MM.1S (cell line): ENCODE measurements around the gene FAM50A.

Experiments used
- DNase-seq: peaks from one replicate; pipeline ENCODE4 v3.0.0-alpha.2; 2015
- H2AFZ ChIP-seq: fragments of 300-600 bp; sonication (generic); 2 replicates; pipeline ENCODE4 v1.6.0; 2016; ENCODE audit warnings: antibody characterized with exemption, low read length
- H3F3A ChIP-seq: fragments of 300-600 bp; sonication (generic); 2 replicates; pipeline ENCODE4 v1.6.1; 2016; ENCODE audit warnings: mild to moderate bottlenecking, antibody characterized with exemption, low read length, moderate library complexity, mixed read lengths; ENCODE audit not compliant: insufficient read depth
- H3K27ac ChIP-seq: fragments of 300-600 bp; sonication (generic); 2 replicates; pipeline ENCODE4 v1.5.1; 2016; ENCODE audit warnings: mild to moderate bottlenecking, low read length
- H3K27me3 ChIP-seq: fragments of 300-600 bp; sonication (generic); replicated peaks from 2 replicates; pipeline ENCODE4 v1.6.0; 2016; ENCODE audit warnings: low read length; ENCODE audit not compliant: insufficient read depth
- H3K36me3 ChIP-seq: fragments of 300-600 bp; sonication (generic); replicated peaks from 2 replicates; pipeline ENCODE4 v1.6.1; 2016; ENCODE audit warnings: mild to moderate bottlenecking, low read length, mixed read lengths; ENCODE audit not compliant: insufficient read depth
- H3K4me1 ChIP-seq: fragments of 300-600 bp; sonication (generic); 2 replicates; pipeline ENCODE4 v1.6.1; 2016; ENCODE audit warnings: low read length, mixed read lengths
- H3K4me2 ChIP-seq: fragments of 300-600 bp; sonication (generic); 2 replicates; pipeline ENCODE4 v1.6.0; 2016; ENCODE audit warnings: low read depth, low read length
- H3K4me3 ChIP-seq: fragments of 300-600 bp; sonication (generic); 2 replicates; pipeline ENCODE4 v1.5.1; 2016; ENCODE audit warnings: low read length, mixed read lengths
- H3K79me2 ChIP-seq: fragments of 300-600 bp; sonication (generic); 2 replicates; pipeline ENCODE4 v1.6.1; 2016; ENCODE audit warnings: mixed run types, low read length, mixed read lengths
- H3K9ac ChIP-seq: fragments of 300-600 bp; sonication (generic); 2 replicates; pipeline ENCODE4 v1.6.1; 2016; ENCODE audit warnings: low read length, mixed read lengths
- H3K9me2 ChIP-seq: fragments of 300-600 bp; sonication (generic); replicated peaks from 2 replicates; pipeline ENCODE4 v1.6.1; 2016; ENCODE audit warnings: mild to moderate bottlenecking, low read length, mixed read lengths; ENCODE audit not compliant: insufficient read depth
- H3K9me3 ChIP-seq: fragments of 300-600 bp; sonication (generic); replicated peaks from 2 replicates; pipeline ENCODE4 v1.6.1; 2016; ENCODE audit warnings: mild to moderate bottlenecking, low read length, mixed read lengths; ENCODE audit not compliant: insufficient read depth
- H4K20me1 ChIP-seq: fragments of 300-600 bp; sonication (generic); 2 replicates; pipeline ENCODE4 v1.6.1; 2016; ENCODE audit warnings: mild to moderate bottlenecking, low read length, moderate library complexity, mixed read lengths; ENCODE audit not compliant: insufficient read depth
- CTCF ChIP-seq: fragments of 300-600 bp; sonication (generic); IDR thresholded peaks from 2 replicates; pipeline ENCODE4 v1.5.1; 2016; ENCODE audit warnings: antibody characterized with exemption, low read length, mixed read lengths
- EZH2 ChIP-seq: fragments of 300-600 bp; sonication (generic); optimal IDR thresholded peaks from 2 replicates; pipeline ENCODE3; 2017; ENCODE audit warnings: low read depth, mild to moderate bottlenecking, antibody characterized with exemption, low read length, mixed read lengths
- EZH2phosphoT487 ChIP-seq: fragments of 300-600 bp; sonication (generic); IDR thresholded peaks from 2 replicates; pipeline ENCODE4 v1.6.1; 2018; ENCODE audit warnings: antibody characterized with exemption, low read length

Gene FAM50A

GRCh38 chrX:154430916-154431315 is 13.0 kb upstream of the FAM50A start:
- H4K20me1 ChIP-seq = no peaks in the 10 kb centered on the region
- no peaks in the 10 kb centered on the region for H3K27me3 ChIP-seq
- no peak overlapping the region for H3K4me2 ChIP-seq
- no peaks in the 10 kb centered on the region for H3K4me1 ChIP-seq
- H3K79me2 ChIP-seq = peaks cover 24% of the 10 kb centered on the region
- H3K9me3 ChIP-seq = no peaks in the 10 kb centered on the region
- DNase-seq = no peak
- H3K9ac ChIP-seq = no peak overlapping the region
- H2AFZ ChIP-seq = no peak overlapping the region
- no peak for TF ChIP-seq CTCF
- TF ChIP-seq EZH2 = no peak
- TF ChIP-seq EZH2phosphoT487 = no peak
- no peak overlapping the region for H3K4me3 ChIP-seq
- no peaks in the 10 kb centered on the region for H3F3A ChIP-seq
- H3K36me3 ChIP-seq = no peaks in the 10 kb centered on the region
- no peaks in the 10 kb centered on the region for H3K9me2 ChIP-seq
- no peak overlapping the region for H3K27ac ChIP-seq

- H3K79me2 ChIP-seq = peaks cover 24% of the 10 kb centered on the region
- H2AFZ ChIP-seq = no peak overlapping the region
- no peak overlapping the region for H3K27ac ChIP-seq
- no peaks in the 10 kb centered on the region for H4K20me1 ChIP-seq
- DNase-seq = no peak
- no peaks in the 10 kb centered on the region for H3K4me1 ChIP-seq
- no peaks in the 10 kb centered on the region for H3K27me3 ChIP-seq
- no peaks in the 10 kb centered on the region for H3F3A ChIP-seq
- no peaks in the 10 kb centered on the region for H3K36me3 ChIP-seq
- no peaks in the 10 kb centered on the region for H3K9me2 ChIP-seq
- no peak overlapping the region for H3K4me3 ChIP-seq
- TF ChIP-seq EZH2 (no peak), CTCF (no peak), EZH2phosphoT487 (no peak)
- H3K9me3 ChIP-seq = no peaks in the 10 kb centered on the region
- H3K4me2 ChIP-seq = no peak overlapping the region
- no peak overlapping the region for H3K9ac ChIP-seq
These were observed 12.6 kb upstream of the FAM50A start for GRCh38 chrX:154431341-154431740.

- Histone ChIP-seq H4K20me1 (no peaks in the 10 kb centered on the region), H3K9me3 (no peaks in the 10 kb centered on the region), H2AFZ (no peak overlapping the region), H3K4me3 (no peak overlapping the region), H3K79me2 (peaks cover 27% of the 10 kb centered on the region), H3F3A (no peaks in the 10 kb centered on the region), H3K9me2 (no peaks in the 10 kb centered on the region), H3K4me2 (no peak overlapping the region), H3K27me3 (no peaks in the 10 kb centered on the region), H3K4me1 (no peaks in the 10 kb centered on the region), H3K9ac (no peak overlapping the region), H3K36me3 (no peaks in the 10 kb centered on the region), H3K27ac (no peak overlapping the region)
- no peak for DNase-seq
- no peak for TF ChIP-seq EZH2
- TF ChIP-seq CTCF = no peak
- TF ChIP-seq EZH2phosphoT487 = no peak
These were observed 11.7 kb upstream of the FAM50A start for GRCh38 chrX:154432210-154432609.

GRCh38 chrX:154433605-154434004 is 10.3 kb upstream of the FAM50A start:
- Histone ChIP-seq H3K27me3 (no peaks in the 10 kb centered on the region), H3F3A (no peaks in the 10 kb centered on the region), H3K4me3 (no peak overlapping the region), H3K9me2 (no peaks in the 10 kb centered on the region), H2AFZ (no peak overlapping the region), H3K9ac (no peak overlapping the region), H3K9me3 (no peaks in the 10 kb centered on the region), H3K36me3 (no peaks in the 10 kb centered on the region), H4K20me1 (no peaks in the 10 kb centered on the region), H3K4me1 (0 out of 2 replicates have a peak, but pooled peaks cover 7% of the 10 kb centered on the region), H3K4me2 (no peak overlapping the region), H3K27ac (no peak overlapping the region), H3K79me2 (peaks cover 39% of the 10 kb centered on the region)
- no peak for DNase-seq
- no peak for TF ChIP-seq CTCF
- TF ChIP-seq EZH2 = no peak
- TF ChIP-seq EZH2phosphoT487 = no peak
